ENCODE measurements around the gene SMAD7.

Gene SMAD7, protein sequence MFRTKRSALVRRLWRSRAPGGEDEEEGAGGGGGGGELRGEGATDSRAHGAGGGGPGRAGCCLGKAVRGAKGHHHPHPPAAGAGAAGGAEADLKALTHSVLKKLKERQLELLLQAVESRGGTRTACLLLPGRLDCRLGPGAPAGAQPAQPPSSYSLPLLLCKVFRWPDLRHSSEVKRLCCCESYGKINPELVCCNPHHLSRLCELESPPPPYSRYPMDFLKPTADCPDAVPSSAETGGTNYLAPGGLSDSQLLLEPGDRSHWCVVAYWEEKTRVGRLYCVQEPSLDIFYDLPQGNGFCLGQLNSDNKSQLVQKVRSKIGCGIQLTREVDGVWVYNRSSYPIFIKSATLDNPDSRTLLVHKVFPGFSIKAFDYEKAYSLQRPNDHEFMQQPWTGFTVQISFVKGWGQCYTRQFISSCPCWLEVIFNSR

DNA sequence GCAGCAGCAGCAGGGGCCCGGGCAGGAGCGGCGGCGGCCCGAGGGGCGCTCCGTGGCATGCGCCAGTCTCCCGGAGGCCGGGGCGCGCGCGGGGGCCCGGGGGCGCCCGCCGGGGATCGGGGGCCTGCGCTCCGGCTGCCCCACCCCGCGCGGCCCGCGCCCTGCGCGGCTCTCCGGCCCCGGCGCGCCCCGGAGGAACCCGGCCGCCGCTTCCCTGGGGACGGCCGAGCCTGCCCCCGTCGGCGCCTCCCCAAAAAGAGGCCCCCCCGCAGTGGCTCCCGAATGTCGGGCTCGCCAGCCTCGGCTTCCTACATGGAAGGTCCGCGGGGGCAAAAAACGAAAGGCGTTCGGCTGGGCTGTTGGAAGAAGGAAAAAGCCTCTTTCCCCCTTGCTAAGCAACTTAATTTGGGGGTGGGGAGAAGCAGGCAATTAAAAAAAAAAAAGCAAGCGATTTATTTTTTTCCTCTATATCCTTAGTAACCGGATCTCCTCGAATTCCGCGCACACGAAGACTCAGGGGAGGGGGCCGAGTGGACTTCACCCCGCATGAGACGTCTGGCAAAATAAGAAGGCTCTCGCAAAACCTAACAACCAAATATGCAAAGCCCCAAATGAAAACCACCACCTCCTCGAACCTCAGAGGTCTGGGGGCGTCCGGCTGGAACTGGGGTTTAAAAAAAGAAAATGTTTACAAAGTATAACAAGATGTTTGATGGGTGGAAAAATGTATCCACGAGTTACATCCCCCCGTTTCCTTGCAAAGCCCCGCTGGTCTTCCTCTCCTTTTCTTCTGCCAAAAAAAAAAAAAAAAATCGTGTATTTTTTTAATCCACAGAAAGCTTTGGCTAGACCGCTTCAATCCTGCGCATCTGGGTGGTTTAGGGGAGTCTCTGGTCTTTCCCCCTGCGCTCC is at the start of gene SMAD7:
Gene SMAD7 (minus strand): TSS at position 430 of the 912 bp plus-strand sequence. CDS start 541 bp downstream, outside the sequence.
- DNase-seq (ENCODE audit: low read depth) = no peak

DNA sequence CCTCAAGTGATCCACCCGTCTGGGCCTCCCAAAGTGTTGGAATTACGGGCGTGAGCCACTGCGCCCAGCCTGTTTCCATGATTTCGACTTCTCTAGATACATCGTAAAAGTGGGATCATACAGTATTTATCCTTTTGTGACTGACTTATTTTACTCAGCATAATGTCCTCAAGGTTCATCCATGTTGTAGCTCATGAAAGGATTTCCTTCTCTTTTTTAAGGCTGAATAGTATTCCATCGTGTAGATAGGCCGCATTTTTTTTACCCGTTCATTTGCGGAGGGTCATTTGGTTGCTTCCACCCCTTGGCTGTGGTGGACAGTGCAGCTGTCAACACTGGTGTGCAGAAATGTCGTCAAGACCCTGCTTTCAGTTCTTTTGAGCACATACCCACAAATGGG is 48.8 kb upstream of the SMAD7 start:
- no peak for DNase-seq (ENCODE audit: low read depth)

DNA sequence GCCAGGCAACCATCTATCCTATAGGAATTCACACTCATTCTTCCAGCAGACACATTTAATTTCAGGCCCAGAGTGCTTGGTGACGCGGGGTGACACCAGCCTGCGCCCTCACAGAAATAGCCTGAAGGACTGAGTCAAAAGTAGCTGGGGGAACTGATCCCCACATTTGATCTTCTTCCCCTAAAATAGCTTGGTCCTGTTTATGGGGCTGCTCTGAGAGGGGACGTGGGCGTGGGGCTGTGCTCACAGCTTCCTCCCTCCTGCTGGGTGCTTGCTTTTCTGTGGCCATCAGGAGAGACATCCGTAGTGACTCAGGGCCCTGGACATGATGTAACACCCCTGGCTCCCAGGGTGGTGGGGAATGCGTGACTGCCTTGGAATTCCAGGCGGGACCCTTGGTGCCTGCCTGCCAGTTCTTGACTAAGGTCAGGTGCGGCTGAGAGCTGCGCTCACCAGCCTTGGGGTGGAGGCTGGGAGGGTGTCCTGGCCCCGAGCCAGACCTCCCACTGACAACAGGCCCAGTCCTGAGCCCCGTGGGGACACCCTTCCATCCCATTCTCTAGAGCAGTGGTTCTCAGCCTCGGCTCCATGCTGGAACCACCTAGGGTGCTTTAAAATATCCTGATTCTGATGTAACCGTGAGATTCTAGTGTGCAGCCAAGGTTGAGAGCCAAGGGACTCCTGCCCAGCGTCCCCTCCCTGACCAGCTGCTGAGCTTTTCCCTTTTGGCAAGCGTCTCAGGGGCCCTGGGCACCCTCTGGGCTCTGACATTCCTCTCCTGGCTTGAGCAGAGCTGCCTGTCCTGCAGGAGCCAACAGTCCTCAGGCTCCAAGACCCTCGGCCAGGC is 47.4 kb upstream of the SMAD7 start:
- no peak for DNase-seq (ENCODE audit: low read depth)

DNA sequence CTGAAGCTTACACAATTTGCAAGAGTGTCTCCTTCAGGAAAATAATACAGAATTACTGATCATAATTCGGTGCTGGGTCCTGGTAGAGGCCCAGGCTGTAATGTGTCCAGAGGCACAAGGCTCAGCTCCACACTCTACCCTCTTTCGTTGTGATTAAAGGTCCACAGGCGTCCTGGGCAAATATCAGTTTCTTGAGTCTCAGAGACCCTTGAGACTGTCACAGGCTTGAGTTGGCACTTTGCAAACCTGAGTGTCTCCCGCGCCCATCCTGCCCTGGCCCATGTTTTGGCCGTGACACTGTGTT is 46.9 kb upstream of the SMAD7 start:
- no peak for DNase-seq (ENCODE audit: low read depth)

DNA sequence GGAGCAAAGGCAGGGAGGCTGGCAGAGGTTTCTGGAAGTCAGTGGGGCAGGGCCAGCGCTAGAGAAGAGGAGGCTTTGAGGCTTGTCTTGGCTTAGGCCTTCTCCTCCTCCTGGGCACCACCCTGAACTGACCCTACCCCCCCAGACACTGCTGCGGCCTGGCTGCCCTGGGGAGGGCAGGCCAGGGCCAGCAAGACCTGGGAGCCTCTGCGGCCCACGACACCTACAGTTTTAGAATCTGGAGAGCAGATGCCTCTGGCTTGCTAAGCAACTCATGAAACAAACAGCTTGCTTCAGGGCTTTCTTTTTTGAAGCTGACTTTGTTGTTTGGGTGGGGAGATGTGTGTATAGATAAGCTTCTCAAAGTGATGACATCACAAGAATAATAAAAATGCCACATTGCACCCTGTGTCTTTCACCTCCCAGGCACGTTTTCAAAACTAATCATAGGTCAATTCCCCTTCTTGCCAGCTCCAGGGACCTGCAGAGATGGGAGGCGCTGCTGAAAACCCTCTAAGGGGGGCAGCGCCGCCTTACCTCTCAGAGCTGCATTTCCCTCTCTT is 46.2 kb upstream of the SMAD7 start:
- DNase-seq (ENCODE audit: low read depth) = no peak

DNA sequence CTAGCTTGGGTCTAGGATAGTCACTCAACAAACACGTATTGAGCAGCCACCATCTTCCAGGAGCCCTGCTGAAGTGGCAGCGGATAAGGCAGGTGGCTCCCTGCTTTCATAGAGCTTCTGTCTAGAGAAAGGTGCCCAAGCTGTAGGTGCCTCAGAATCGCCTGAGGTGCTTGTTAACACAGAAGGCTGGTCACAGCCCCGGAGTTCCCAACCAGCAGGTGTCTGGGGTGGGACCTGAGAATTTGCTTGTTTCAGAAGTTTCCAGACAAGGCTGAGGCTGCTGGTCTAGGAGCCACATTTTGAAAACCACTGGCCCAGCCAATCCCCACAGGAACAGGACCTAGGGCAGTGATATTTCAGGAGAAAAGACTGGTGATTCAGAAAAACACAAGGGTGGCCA is 45.3 kb upstream of the SMAD7 start:
- no peak for DNase-seq (ENCODE audit: low read depth)

DNA sequence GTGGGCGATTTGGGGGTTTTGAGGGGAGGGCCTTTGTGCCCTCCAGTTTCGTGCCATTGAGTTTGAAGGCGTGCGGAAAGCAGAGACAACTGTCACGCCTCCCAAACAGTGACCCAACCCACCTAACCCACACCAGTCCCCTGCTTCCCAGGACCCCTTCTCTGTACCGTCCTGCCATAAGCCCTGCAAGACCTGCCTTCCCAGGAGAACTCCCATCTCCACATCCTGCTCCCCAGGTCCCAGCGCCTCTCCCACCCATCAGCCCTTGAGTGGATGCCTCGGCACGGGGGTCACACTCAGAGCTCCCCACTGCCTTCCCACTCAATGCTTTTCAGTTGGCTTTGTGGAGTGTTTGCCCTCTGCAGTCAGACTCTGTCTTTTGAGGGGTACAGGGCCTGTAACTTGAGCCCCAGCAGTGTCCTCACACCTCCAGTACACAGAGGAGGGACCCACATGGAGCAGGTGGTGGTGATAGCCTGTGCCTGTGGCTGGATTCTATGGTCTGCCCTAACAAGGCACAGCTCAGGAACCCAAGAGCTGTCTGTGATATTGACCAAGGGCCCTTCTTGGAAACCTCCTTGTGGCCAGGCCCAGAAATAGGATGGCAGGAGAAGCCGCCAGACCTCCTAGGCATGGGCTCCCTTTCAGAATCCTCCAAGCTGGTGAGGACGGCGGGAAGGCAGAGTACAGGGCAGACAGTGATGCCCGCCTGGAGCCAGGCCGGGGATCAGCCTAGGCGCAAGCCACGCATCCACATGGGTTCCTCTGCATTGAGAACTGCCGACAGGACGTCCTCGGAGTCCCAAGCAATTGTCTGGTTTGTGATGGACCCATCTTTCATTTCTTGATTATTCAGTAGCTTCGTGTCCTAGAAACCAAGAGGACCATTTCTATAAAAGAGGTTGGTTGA is 44.4 kb upstream of the SMAD7 start:
- DNase-seq (ENCODE audit: low read depth) = no peak

DNA sequence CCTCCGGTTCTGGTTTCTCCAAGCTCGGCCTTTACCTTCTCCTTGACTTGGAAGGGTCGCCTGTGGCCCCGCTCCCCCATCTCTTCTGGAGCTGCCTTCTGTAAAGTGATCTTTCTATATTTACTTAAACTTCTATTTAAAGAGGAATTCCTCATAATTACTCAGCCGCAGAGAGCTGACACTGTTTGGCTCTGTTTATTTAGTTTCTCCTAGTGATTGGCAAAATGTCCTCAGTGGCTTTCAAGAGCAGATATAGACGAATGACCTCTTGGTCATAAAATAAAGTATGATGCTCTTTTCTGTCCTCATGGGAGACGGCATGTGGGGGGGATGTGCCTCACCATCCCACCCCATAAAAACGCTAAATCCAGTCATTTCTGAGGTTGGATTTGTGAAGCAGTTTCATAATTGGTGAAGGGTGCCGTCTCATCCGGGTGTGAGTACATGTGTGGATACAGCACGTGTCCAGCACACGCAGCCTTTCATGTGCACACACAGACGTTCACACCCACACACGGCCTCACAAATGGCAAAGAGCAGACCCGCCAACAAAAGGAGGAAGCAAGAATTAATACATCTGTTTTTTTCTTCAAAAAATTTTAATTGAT is 43.4 kb upstream of the SMAD7 start:
- no peak for DNase-seq (ENCODE audit: low read depth)

DNA sequence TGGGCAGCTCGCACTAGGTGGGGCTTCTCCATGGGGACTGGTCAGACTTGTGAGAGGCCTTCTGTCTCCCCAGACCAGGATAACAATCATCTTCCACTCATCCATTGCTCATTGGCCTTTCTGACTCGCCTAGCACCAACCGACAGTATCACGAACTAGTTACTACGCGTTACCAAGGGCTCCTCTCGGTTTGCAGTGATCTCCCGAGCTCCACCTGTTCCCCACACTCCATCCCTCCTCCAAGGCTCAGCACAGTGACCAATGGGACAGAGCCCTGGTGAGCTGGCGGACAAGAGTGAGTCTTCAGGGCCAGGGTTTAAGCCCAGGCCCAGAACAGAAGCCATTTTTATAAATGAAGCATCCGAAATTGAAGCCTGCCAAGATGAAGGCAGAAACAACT is 42.8 kb upstream of the SMAD7 start:
- DNase-seq (ENCODE audit: low read depth) = no peak

DNA sequence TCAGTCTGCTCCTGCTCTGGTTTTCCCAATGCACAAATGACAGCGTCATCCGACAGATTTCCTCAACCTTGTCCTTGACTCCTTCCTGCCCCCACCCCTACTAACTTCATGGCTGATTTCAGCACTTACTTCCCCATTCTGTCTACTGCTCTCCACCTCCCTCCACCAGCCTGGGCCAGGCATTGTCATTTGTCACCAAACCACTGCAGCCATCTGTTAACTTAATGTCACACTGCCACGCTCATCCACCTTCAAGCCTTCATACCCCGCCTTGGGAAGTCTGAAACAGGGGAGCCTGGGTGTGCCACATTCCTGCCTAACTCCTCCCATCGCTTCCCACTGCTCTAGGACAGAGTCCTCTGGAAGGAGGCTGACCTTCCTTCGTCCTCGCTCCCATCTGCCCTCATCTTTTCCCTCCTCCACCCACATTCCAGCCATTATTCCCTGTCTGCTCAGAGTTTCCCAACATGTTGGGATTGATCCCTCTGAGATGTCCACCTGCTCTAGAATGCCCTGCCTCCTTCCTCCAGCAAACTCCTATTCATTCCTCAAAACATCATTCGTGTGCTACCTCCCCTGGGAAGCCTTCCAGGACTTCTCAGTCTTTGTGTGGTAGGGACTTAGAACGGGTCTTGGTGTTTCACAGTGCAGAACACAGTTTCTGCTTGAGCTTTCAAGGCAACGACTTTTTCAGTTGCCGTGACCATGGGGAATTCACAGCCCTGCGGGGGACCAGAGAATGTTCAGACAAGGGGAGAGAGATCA is 42.2 kb upstream of the SMAD7 start:
- DNase-seq (ENCODE audit: low read depth) = no peak

DNA sequence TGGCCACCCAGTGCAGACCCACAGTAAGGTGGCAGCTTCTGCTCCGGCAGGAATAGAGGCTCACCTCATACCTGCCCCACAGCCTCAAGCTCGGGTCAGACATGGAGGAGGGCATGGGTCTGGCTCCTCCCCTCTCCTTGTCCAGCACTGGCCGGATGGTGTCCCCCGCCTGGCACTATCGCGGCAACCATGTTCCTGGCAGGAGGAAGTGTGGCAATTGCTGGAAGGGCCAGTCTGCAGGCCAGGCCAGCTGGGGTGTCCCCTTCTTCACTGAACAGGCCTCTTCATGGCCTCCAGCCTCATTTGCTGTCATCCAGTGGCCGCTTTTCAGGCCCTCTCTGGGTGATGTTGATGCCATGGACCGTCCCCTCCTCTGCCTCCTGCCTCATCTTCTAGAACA is 41.4 kb upstream of the SMAD7 start:
- DNase-seq (ENCODE audit: low read depth) = no peak

DNA sequence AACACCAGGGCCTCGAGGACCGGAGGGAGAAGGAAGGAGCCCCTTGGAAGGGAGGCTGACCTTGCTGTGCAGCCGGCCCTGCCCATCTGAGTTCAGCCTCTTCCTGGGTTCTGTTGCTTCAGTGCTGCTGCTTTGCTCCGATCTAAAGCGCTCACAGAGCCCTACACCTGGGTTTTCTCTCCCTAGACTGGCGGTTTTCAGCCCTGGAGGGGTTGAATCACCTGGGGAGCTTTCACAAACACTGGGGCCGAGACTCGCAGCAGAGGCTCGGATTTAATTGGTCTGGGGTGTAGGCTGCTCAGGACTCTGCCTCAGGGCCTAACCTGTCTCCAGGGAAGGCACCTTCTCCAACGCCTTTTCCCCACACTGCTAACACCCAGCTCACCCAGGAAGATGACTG is 40.9 kb upstream of the SMAD7 start:
- no peak for DNase-seq (ENCODE audit: low read depth)

DNA sequence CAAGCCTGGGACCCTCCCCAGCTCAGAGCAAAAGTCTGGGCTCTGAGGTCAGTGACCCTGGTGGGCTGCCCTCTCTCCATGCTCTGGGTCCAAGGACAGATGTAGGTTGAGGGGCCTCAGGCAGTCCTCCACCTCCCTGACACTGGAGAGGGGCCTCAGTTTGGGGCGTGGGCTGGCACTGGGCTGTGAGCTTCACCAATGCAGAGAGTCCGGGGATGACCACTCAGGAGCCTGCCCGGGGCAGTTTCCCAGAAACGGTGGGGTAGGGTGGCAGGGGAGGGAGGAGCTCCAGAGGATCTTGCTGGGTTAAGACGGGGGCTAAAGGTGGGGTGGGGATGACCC is 40.5 kb upstream of the SMAD7 start:
- no peak for DNase-seq (ENCODE audit: low read depth)

DNA sequence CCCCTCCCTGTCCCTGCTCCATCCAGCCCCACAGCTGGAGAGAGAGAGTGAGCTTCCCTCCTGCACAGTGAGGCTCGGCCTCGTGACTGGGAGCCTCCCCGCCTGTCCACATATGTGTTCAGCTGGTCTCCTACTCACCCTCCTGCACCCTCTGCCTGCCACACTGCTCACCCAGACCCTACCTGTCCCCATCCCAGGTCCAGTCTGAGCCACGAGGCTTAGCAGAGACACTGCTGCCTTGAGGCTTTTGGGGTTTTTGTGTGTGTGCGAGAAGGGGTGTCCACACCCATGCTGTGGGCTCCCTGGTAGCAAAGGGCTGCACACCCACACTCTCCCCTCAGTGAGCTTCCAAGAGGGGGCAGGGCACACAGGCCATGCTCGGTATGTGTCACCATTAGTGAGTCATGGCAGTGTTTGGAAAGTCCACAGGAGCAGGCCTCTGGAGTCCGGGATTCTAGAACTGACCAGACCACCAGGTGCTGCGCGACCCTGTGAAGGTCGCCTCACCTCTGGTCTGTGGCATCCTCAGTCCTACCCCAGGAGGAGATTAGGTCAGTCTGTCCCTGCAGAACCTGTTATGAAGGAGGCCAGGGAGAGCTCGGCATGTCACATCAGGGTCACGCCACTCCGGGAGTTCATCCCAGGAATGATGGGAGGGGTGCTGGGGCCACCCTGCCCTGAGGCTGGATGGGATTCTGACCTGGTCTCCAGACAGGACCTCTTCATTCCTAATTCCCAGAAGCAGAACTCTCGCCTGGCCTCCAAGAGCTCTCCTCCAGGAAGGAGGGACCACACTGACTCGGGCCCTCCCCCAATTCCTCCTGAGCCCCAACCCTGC is 39.9 kb upstream of the SMAD7 start:
- no peak for DNase-seq (ENCODE audit: low read depth)

DNA sequence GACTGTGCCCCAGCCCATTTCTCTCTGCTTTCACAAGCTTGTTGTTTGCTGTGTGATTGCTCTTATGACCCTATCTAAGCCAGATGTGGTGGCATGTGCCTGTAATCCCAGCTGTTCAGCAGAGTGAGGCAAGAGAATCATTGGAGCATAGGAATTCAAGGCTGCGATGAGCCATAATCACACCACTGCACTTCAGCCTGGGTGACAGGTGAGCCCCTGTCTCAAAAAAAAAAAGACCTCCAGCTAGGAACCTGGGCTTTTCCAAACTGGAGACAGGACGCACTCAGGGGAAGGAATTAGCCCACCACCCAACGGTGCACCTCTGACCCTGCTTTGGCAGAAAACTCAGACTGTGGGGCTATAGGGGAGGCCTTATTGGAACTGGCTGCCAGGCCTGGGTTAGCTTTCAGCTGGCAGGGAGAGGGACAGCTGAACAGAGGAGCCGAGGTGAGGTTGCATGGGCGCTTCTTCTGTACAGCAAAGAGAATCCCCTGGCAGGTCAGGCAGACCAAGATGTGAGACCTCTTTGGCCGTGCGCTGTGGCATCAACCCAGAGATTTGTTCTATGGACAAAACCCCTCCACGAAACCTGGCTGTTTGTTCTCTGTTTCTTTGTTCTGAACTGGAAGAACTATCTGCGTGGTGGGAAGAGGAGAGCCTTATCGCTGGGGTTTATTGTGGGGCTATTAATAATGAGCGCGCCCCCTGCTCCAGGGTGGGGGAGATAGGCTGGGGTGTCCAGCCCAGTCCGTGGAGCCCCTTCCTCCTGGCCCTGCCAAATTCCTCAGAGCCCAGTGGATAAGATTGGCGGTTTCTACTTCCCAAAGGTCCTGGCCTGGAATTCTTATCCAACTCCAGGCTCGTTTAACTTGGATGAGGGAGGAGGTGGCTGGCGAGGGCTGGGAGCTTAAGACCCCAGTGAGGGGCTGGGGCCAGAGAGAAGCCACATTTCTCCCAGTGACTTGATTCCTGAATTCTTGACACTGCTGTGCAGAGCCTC is 38.8 kb upstream of the SMAD7 start:
- no peak for DNase-seq (ENCODE audit: low read depth)

DNA sequence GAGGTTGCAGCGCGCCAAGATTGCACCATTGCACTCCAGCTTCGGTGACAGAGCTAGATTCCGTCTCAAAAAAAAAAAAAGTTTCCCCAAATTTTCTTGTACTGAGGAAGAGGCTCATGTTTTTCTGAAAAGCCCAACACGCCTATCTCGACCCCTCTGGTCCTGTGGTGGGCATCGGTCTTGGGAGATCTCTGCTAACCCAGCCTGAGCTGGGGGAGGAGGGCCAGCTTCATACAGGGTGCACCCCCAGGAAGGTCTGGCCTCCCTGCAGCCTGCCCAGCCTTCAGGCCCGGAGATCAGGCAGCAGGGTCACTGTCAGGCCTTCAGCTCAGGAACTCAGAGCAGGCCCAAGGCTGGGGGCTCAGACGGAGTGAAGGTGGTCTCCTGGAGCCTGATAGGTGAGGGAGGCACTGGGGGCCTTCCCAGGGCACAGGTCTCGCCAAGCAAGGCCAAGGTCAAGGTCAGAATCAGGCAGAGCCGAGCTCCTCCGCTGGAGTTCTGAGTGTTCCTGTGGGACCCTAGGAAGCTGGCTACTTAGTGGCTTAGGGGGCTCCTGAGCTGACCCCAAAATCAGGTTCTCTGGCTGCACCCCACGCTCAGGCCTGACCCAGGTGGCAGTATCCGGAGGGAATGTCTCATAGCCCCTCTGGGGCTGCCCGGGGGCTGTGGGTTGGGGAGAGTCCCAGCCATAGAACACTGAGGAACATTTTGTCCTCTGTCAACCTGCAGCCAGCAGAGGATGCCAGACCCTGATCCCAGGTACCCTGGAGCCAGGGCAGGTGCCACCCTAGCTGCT is 37.9 kb upstream of the SMAD7 start:
- no peak for DNase-seq (ENCODE audit: low read depth)

DNA sequence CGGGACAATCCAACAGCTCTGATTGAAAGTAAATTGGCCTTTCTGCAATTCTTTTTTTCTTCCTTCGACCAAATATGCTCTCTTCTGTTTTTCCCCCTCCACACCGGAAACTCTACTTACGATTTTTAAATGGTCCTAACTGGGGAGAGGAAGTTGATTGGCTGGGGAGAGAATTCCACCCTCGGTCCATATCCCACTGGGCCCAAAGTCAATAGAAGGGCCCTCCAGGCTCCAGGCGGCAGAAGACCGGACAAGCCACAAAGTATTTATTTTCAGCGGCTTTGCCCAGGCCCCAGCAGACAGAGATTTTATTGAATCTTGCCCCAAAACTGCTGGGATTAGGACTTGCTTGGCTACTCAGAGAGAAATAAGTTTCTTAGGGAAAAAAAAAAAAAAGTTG is 37.1 kb upstream of the SMAD7 start:
- DNase-seq (ENCODE audit: low read depth) = no peak
